ENCODE data around the gene HSFX2.

DNA sequence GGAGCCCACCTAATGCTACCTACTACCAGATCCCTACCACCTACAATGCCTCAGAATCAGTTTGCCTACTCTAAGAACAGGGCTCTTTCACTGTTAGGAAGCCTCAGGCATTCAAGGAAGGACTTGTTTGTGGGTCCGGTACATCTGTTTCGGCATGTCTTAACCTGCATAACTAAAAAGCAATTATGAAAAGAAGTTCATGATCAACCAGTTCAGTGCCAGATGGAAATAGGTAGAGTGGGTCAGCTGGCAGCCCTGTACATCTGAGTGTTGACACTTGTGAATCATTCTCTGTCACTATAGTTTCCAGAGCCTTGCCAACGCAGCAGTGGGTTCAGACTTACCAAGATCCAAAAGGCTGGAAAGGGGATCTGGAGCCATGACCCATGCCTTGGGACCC lies 33.2 kb upstream of the HSFX2 start:
- TF ChIP-seq, protein P1, sequence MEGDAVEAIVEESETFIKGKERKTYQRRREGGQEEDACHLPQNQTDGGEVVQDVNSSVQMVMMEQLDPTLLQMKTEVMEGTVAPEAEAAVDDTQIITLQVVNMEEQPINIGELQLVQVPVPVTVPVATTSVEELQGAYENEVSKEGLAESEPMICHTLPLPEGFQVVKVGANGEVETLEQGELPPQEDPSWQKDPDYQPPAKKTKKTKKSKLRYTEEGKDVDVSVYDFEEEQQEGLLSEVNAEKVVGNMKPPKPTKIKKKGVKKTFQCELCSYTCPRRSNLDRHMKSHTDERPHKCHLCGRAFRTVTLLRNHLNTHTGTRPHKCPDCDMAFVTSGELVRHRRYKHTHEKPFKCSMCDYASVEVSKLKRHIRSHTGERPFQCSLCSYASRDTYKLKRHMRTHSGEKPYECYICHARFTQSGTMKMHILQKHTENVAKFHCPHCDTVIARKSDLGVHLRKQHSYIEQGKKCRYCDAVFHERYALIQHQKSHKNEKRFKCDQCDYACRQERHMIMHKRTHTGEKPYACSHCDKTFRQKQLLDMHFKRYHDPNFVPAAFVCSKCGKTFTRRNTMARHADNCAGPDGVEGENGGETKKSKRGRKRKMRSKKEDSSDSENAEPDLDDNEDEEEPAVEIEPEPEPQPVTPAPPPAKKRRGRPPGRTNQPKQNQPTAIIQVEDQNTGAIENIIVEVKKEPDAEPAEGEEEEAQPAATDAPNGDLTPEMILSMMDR (conservative IDR thresholded peaks at IDR 0.05; ENCODE audit: low read length): no peak
- no peak for TF ChIP-seq EZH2phosphoT487 (IDR thresholded peaks at IDR 0.05; ENCODE audit: borderline replicate concordance)
